SK-N-DZ (cell line): ENCODE results near the gene KLHL15.

ENCODE experiments used
- DNase-seq: peaks from one replicate; pipeline ENCODE4 v3.0.0-alpha.2; 2015; ENCODE audit warnings: low spot score

Gene KLHL15

DNA sequence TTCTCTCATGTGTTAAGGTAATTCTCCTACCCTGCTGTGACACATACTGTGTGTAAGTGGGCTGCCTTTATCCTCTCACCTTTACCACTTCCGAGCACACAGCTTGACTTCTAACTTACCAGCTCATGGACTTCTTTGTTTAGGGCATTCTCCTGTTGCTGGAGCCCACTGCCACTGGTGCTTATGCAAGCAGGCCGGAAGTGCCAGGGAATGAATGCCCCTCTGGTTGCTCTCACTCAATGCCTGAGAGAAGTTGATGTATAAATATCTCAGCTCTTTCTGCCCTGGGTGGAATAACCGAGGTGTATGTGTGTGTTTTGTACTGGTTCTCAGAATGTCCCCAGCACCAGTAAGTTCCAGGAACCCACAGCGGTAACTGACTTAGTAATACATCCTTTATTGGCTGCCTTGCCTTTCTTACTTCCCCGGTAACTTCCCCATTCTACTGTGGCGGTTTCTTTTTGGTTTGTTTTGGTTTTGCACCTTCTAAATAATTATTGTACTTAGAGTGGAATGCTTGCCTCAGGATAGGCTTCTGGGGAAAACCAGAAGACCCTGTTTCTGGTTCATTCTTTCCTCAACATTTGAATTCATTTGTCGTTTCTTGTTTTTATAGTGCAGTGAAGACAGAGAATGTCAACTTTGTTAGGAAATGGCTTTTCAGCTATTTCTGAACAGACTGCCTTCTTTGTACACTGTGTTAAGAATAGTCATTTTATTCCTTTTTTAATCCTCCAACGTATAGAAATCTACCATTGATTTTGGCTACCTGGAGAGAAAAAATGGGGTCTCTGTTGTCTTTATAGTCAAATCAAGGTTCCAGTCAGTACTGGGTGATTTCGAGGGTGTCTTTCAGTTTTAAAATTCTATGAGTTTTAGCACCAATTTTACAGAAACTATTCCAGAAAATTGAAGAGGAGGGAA, 73.7 kb downstream of the KLHL15 start:
- no peak for DNase-seq

DNA sequence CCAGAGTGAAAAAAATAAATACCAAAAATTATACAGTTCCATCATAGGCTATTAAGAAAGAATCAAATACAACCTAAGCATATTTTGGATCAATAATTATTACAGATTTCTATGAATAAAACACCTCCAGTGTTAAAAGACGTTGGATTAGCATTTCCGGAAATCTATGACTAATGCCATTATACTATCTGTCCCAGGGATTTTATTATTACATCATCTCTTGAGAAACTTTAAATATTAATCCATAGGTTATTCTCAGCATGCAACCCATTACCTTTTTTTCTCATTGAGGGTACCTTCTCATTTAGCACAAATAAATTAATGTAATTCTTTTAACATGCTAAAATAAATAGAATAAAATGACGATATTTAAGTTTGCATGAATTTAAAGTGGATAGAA, 74.6 kb downstream of the KLHL15 start:
- no peak for DNase-seq

- DNase-seq, result peak; percentile 8
Observed at GRCh38 chrX:23945206-23945605, 81.8 kb downstream of the KLHL15 start.

DNA sequence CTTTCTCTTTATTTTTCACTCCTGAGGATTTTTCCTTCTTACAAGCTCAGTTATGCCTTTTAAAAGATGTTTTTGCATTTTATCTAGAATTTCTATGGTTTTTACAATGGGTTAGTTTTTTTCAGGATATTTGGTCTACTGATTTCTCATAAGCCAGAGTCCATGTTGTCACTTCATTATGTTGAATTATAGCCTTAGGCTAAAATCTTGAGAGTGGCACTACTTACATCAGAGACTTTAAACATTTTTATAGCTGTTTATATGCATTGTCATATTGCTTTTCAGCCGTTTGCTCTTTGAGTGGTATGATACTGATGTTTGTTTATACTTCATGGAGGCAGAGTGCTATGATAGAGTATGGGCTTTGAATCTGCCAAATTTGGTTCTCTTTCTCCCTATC, 82.8 kb downstream of the KLHL15 start:
- no peak for DNase-seq

DNA sequence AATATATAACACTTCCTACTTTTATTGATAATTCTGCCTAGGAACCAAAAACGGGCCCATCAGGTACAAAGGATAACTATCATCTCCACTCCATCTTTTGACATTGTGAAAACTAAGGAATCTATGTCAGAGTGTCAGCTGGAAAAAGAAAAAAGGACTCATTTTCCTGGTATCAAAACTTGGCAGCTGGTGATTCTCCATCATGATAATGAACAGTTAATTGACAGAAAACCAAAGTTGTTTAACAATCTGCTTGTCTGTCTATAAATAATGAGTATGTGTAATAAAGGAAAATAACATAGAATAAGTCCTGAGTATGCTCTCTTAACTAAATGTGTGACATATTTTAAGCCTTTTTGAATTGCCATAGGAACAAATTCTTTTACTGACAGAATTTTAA, 87.8 kb downstream of the KLHL15 start:
- DNase-seq, result no peak

DNA sequence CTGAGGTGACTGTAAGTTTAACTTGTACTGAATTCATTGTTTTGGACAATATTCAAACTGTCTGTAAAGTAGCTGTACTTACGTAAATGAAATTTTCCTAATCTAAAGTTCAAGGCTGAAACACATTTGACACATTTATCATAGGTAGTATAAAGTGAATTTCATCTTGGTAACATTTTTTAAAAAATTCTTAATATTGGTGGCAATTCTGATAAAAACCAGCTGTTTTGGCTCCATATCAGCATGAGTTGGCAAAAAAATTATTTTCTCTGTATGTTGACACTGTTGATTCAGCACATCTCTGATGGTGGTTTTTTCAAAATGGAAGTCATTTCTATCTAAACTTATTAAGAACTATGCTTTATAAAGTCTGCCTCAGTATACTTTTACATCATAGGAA, 88.3 kb downstream of the KLHL15 start:
- no peak for DNase-seq

DNA sequence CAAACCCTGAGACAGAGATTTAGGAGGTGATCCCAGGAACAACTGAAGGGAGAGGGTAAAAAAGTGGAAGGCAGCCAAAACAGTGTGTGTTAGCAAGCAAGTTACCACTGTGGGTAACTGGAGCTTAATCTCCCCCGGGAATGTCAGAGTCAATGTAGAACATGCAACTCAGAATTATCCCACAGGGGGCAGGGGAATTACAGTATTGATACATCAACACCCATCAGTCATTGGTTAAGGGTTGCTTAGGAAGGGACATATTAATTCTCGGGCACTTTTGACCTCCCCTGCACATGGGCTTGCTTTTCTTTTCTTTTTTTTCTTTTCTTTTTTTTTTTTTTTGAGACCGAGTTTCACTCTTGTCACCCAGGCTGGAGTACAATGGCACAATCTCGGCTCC, 89.9 kb downstream of the KLHL15 start:
- no peak for DNase-seq

DNA sequence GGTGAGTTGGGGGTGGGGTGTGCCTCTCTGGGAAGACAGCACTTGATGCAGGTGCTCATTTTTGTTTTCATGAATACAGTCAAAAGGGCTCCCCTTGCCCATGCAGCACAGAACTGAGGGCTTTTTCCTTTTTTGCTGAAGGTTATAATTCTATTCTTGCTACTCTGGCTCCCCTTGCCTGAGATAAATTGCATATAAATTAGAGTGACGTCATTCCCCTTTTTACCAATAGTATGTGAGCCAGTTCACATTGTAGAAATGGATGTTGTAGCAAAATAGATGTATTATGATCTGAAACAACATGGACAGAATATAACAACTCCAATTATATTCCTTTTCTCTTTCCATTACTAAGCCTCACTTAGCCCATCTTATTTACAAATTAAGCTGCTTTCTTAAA, 90.8 kb downstream of the KLHL15 start:
- no peak for DNase-seq

DNA sequence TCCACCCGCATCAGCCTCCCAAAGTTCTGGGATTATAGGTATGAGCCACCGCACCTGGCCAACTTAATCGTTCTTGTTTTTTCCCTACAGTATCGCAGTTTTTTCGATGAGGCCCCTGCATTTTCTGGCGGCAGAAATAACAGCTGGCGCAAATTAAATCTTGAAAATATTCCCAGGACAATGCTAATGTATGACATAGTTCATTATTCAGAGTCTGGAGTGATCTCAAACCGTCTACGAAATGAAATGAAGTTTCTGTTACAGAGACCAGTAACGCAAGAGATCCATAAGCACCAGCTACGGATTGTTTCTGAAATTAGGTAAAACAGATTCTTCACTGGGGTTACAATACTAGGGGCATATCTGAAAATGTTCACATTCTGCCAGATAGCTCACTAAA, 91.9 kb downstream of the KLHL15 start:
- DNase-seq, result no peak
